Breast epithelium (tissue), 4 donors: ENCODE data around the gene SKIC8. TPM values are rescaled to one million over a fixed set of nuclear protein-coding genes. Genes with fewer than 3 reads are reported as not detected.

ENCODE experiments used
- DNase-seq, 2 donors: peaks; one replicate each; pipeline ENCODE4 v3.0.0-alpha.2; 2019; ENCODE audit warnings: low spot score in 2 of 2
- H3K27ac ChIP-seq, 2 donors: fragments of 200-600 bp; sonication (generic) in 1 of 2; one replicate each; pipeline ENCODE4 v1.5.1; 2016 to 2019; ENCODE audit warnings: mild to moderate bottlenecking in 1 of 2
- H3K27me3 ChIP-seq, 2 donors: fragments of 200-600 bp; sonication (generic) in 1 of 2; one replicate each; pipeline versions ENCODE4 v1.5.1 to v1.6.0; 2017 to 2019; ENCODE audit warnings: control low read depth in 1 of 2, mild to moderate bottlenecking in 1 of 2
- H3K36me3 ChIP-seq: fragments of 200-600 bp; one replicate; pipeline ENCODE4 v1.5.1; 2019
- H3K4me1 ChIP-seq, 2 donors: fragments of 200-600 bp; sonication (generic); one replicate each; pipeline ENCODE4 v1.5.1; 2016 to 2019; ENCODE audit warnings: control low read depth in 1 of 2
- H3K4me3 ChIP-seq, 3 donors: fragments of 200-600 bp; sonication (generic); 1 replicate in 2 of 3; 2 replicates in 1 of 3; pipeline ENCODE4 v1.5.1; 2016 to 2019; ENCODE audit warnings: mild to moderate bottlenecking in 3 of 3, moderate library complexity in 2 of 3
- H3K9me3 ChIP-seq, 2 donors: fragments of 200-600 bp; sonication (generic) in 1 of 2; one replicate each; pipeline ENCODE4 v1.5.1; 2016 to 2019; ENCODE audit warnings: control low read depth in 1 of 2
- CTCF ChIP-seq, 3 donors: fragments of 450-650 bp; IDR thresholded peaks; one replicate each; pipeline ENCODE4 v1.5.1; 2016 to 2017; ENCODE audit warnings: antibody characterized with exemption in 3 of 3, mild to moderate bottlenecking in 3 of 3, moderate library complexity in 3 of 3
- POLR2A ChIP-seq: fragments of 450-650 bp; IDR thresholded peaks from one replicate; pipeline ENCODE4 v1.6.1; 2016; ENCODE audit warnings: antibody characterized with exemption, mild to moderate bottlenecking, moderate library complexity
- POLR2AphosphoS5 ChIP-seq, 3 donors: sonication (generic); formaldehyde crosslinking; IDR thresholded peaks; one replicate each; pipeline ENCODE4 v1.6.1; 2017; ENCODE audit warnings: antibody characterized with exemption in 3 of 3
- intact Hi-C: fragments of 100-400 bp; cut with DNase I; formaldehyde crosslinking; loops from one replicate; pipeline ENCODE4 v1.15.1; 2023; ENCODE audit warnings: low total_unique reads
- total RNA-seq, 3 donors: library from RNA; depleted of rRNA; stranded (reverse); fragments of >200 nt; gene quantifications; one replicate each; pipeline ENCODE4 v1.1.0, GENCODE V29; 2016

Gene SKIC8
- total RNA-seq, 3 donors from 2014 or later = 63.5 to 98.8 (median 96.0) TPM

- H3K27ac ChIP-seq = no peak overlapping the region
- DNase-seq = no peak
- intact Hi-C loops = loop anchor here (10.0 kb wide), 1 partner anchor 108 kb away; no protein-coding TSS in a partner anchor
Measured at GRCh38 chr15:78316283-78317083, 17.1 kb upstream of the SKIC8 start.

GRCh38 chr15:78315686-78316282 lies 16.4 kb upstream of the SKIC8 start:
- H3K27me3 ChIP-seq = no peaks in the 10 kb centered on the region
- H3K36me3 ChIP-seq = no peaks in the 10 kb centered on the region
- H3K9me3 ChIP-seq = no peaks in the 10 kb centered on the region
- TF ChIP-seq POLR2AphosphoS5 (IDR thresholded peaks at IDR 0.05) (no peak), CTCF (IDR thresholded peaks at IDR 0.05) (no peak), POLR2A (no peak)
- intact Hi-C loops = loop anchor here (10.0 kb wide), 1 partner anchor 109 kb away; no protein-coding TSS in a partner anchor
- H3K4me3 ChIP-seq = no peak overlapping the region
- H3K27ac ChIP-seq = no peak overlapping the region
- no peak for DNase-seq
- no peaks in the 10 kb centered on the region for H3K4me1 ChIP-seq

More at GRCh38 chr15:78316283-78317083, 17.1 kb upstream of the SKIC8 start:
- no peaks in the 10 kb centered on the region for H3K27me3 ChIP-seq
- no peaks in the 10 kb centered on the region for H3K36me3 ChIP-seq
- H3K4me1 ChIP-seq = no peaks in the 10 kb centered on the region
- H3K4me3 ChIP-seq = no peak overlapping the region
- no peaks in the 10 kb centered on the region for H3K9me3 ChIP-seq
- TF ChIP-seq POLR2AphosphoS5 (IDR thresholded peaks at IDR 0.05) (no peak), POLR2A (no peak), CTCF (IDR thresholded peaks at IDR 0.05) (no peak)

- intact Hi-C loops = loop anchor here (10.0 kb wide), 1 partner anchor 111 kb away; no protein-coding TSS in a partner anchor
- DNase-seq = no peak
- H3K4me3 ChIP-seq = no peak overlapping the region
- H3K27me3 ChIP-seq = no peaks in the 10 kb centered on the region
- H3K36me3 ChIP-seq = no peaks in the 10 kb centered on the region
- TF ChIP-seq CTCF (IDR thresholded peaks at IDR 0.05) = no peak
- H3K9me3 ChIP-seq = no peaks in the 10 kb centered on the region
- H3K4me1 ChIP-seq = no peaks in the 10 kb centered on the region
- H3K27ac ChIP-seq = no peak overlapping the region
Measured at GRCh38 chr15:78314181-78314581, 14.8 kb upstream of the SKIC8 start.

GRCh38 chr15:78313383-78313782 lies 14.0 kb upstream of the SKIC8 start:
- H3K36me3 ChIP-seq = no peaks in the 10 kb centered on the region
- H3K4me1 ChIP-seq = no peaks in the 10 kb centered on the region
- DNase-seq = no peak
- H3K4me3 ChIP-seq = no peak overlapping the region
- no peaks in the 10 kb centered on the region for H3K27me3 ChIP-seq
- TF ChIP-seq POLR2AphosphoS5 (IDR thresholded peaks at IDR 0.05) (no peak), POLR2A (no peak), CTCF (IDR thresholded peaks at IDR 0.05) (no peak)
- no peak overlapping the region for H3K27ac ChIP-seq
- H3K9me3 ChIP-seq = no peaks in the 10 kb centered on the region
- intact Hi-C loops = loop anchor here (10.0 kb wide), 1 partner anchor 111 kb away; no protein-coding TSS in a partner anchor

GRCh38 chr15:78312957-78313356 lies 13.5 kb upstream of the SKIC8 start:
- H3K36me3 ChIP-seq = no peaks in the 10 kb centered on the region
- H3K27ac ChIP-seq = no peak overlapping the region
- no peak overlapping the region for H3K4me3 ChIP-seq
- no peaks in the 10 kb centered on the region for H3K27me3 ChIP-seq
- no peak for TF ChIP-seq POLR2A
- no peak for TF ChIP-seq CTCF (IDR thresholded peaks at IDR 0.05)
- no peak for TF ChIP-seq POLR2AphosphoS5 (IDR thresholded peaks at IDR 0.05)
- H3K9me3 ChIP-seq = no peaks in the 10 kb centered on the region
- no peak for DNase-seq
- H3K4me1 ChIP-seq = no peaks in the 10 kb centered on the region
- intact Hi-C loops = loop anchor here (10.0 kb wide), 1 partner anchor 112 kb away; no protein-coding TSS in a partner anchor
